SK-N-SH (cell line): ENCODE data around the gene SMAD3. TPM values are rescaled to one million over a fixed set of nuclear protein-coding genes. Genes with fewer than 3 reads are reported as not detected.

Experiments
- CTCF ChIA-PET: fragments of 300-600, 350-600 bp; formaldehyde crosslinking; extraction: SDS; loops from one replicate; lab custom pipeline; 2021; lab: Yijun Ruan, JAX
- POLR2A ChIA-PET: fragments of 350-600 bp; sonication (Branson Sonifier 250); formaldehyde crosslinking; extraction: SDS; loops from one replicate; lab custom pipeline; 2020; ENCODE audit warnings: antibody characterized with exemption, inconsistent platforms; lab: Yijun Ruan, JAX
- DNase-seq: peaks from one replicate; pipeline ENCODE4 v3.0.0; 2012
- H2AFZ ChIP-seq: fragments of 200-600 bp; sonication (generic); 2 replicates; pipeline ENCODE4 v1.8.1; 2016; ENCODE audit warnings: antibody characterized with exemption, mild to moderate bottlenecking, low read depth
- H3F3A ChIP-seq: fragments of 200-600 bp; sonication (generic); replicated peaks from 2 replicates; pipeline ENCODE3; 2016; ENCODE audit warnings: antibody characterized with exemption, mild to moderate bottlenecking; ENCODE audit not compliant: insufficient read depth
- H3K27ac ChIP-seq, 2 experiments: fragments of 200-500 bp in 1 of 2; fragments of 200-600 bp in 1 of 2; sonication (Bioruptor generic) in 1 of 2; sonication (generic), shearing (Covaris generic) in 1 of 2; 2 replicates each; pipeline versions ENCODE4 v1.5.1 to v1.6.1; 2014 to 2016; ENCODE audit warnings: low read depth in 2 of 2, inconsistent platforms in 1 of 2, low read length in 1 of 2, mild to moderate bottlenecking in 1 of 2, mixed read lengths in 1 of 2
- H3K27me3 ChIP-seq: fragments of 200-600 bp; sonication (generic), shearing (Covaris generic); 2 replicates; pipeline ENCODE4 v1.6.1; 2016; ENCODE audit warnings: mixed run types; ENCODE audit not compliant: insufficient read depth
- H3K36me3 ChIP-seq, 2 experiments: fragments of 200-500 bp in 1 of 2; fragments of 200-600 bp in 1 of 2; sonication (Bioruptor generic) in 1 of 2; sonication (generic) in 1 of 2; replicated peaks in 1 of 2; 2 replicates each; pipeline versions ENCODE3 to v1.5.1; 2014 to 2016; ENCODE audit warnings: low read length in 1 of 2, mild to moderate bottlenecking in 1 of 2; ENCODE audit not compliant: insufficient read depth in 2 of 2, control insufficient read depth in 1 of 2
- H3K4me1 ChIP-seq, 2 experiments: fragments of 200-500 bp in 1 of 2; fragments of 200-600 bp in 1 of 2; sonication (Bioruptor generic) in 1 of 2; sonication (generic), shearing (Covaris generic) in 1 of 2; 2 replicates each; pipeline versions ENCODE4 v1.5.1 to v1.6.1; 2014 to 2016; ENCODE audit warnings: low read depth in 1 of 2, low read length in 1 of 2, mixed run types in 1 of 2; ENCODE audit not compliant: insufficient read depth in 2 of 2, control insufficient read depth in 1 of 2
- H3K4me2 ChIP-seq: fragments of 200-600 bp; sonication (generic), shearing (Covaris generic); 2 replicates; pipeline ENCODE4 v1.6.1; 2017; ENCODE audit warnings: mixed run types
- H3K4me3 ChIP-seq, 2 experiments: fragments of 200-500 bp in 1 of 2; fragments of 200-600 bp in 1 of 2; sonication (Bioruptor generic) in 1 of 2; sonication (generic), shearing (Covaris generic) in 1 of 2; 2 replicates each; pipeline versions ENCODE4 v1.5.1 to v1.8.1; 2014 to 2016; ENCODE audit warnings: low read depth in 2 of 2, inconsistent platforms in 1 of 2, low read length in 1 of 2, mild to moderate bottlenecking in 1 of 2, mixed read lengths in 1 of 2, moderate library complexity in 1 of 2
- H3K79me2 ChIP-seq: fragments of 200-600 bp; sonication (generic); 2 replicates; pipeline ENCODE4 v1.8.1; 2017; ENCODE audit warnings: mild to moderate bottlenecking; ENCODE audit not compliant: insufficient read depth
- H3K9ac ChIP-seq: fragments of 200-600 bp; sonication (generic); 2 replicates; pipeline ENCODE4 v1.6.1; 2017; ENCODE audit warnings: mixed run types
- H3K9me2 ChIP-seq: fragments of 200-600 bp; sonication (generic); 2 replicates; pipeline ENCODE4 v1.6.1; 2017; ENCODE audit warnings: mixed run types
- H3K9me3 ChIP-seq: fragments of 200-600 bp; sonication (generic); 2 replicates; pipeline ENCODE4 v1.6.1; 2017; ENCODE audit warnings: mixed run types, mild to moderate bottlenecking, moderate library complexity
- H4K20me1 ChIP-seq: fragments of 200-600 bp; sonication (generic); 2 replicates; pipeline ENCODE4 v1.6.1; 2017; ENCODE audit warnings: mild to moderate bottlenecking, mixed run types; ENCODE audit not compliant: insufficient read depth
- CTCF ChIP-seq: fragments of 200-600 bp; sonication (generic); IDR thresholded peaks from 2 replicates; pipeline ENCODE4 v1.6.1; 2017; ENCODE audit warnings: antibody characterized with exemption, mild to moderate bottlenecking, moderate library complexity
- EZH2phosphoT487 ChIP-seq: fragments of 200-600 bp; sonication (generic); IDR thresholded peaks from 2 replicates; pipeline ENCODE4 v1.6.1; 2017; ENCODE audit warnings: low read depth, mixed run types, mild to moderate bottlenecking, antibody characterized with exemption, moderate library complexity, borderline replicate concordance
- FOXJ3 ChIP-seq: sonication (generic); formaldehyde crosslinking; IDR thresholded peaks from 2 replicates; pipeline ENCODE4 v1.5.1; 2020; ENCODE audit warnings: mild to moderate bottlenecking, missing genetic modification reagents
- GABPA ChIP-seq: IDR thresholded peaks from 2 replicates; pipeline ENCODE4 v1.4.0; 2012; ENCODE audit warnings: low read depth, mild to moderate bottlenecking
- IRF3 ChIP-seq: fragments of 150-350 bp; IDR thresholded peaks from 2 replicates; pipeline ENCODE4 v1.6.1; 2016; ENCODE audit warnings: mild to moderate bottlenecking, low read depth, low read length
- MEF2A ChIP-seq: IDR thresholded peaks from 2 replicates; pipeline ENCODE4 v1.4.0; 2012; ENCODE audit warnings: low read depth, borderline replicate concordance
- PBX3 ChIP-seq: IDR thresholded peaks from 2 replicates; pipeline ENCODE4; 2012
- RCOR1 ChIP-seq: fragments of 150-350 bp; IDR thresholded peaks from 2 replicates; pipeline ENCODE4 v1.6.1; 2017; ENCODE audit warnings: antibody characterized with exemption, low read length
- SIN3A ChIP-seq: IDR thresholded peaks from 2 replicates; pipeline ENCODE4 v1.6.1; 2012; ENCODE audit warnings: low read depth, mild to moderate bottlenecking, low read length, moderate library complexity, borderline replicate concordance
- SMC3 ChIP-seq: IDR thresholded peaks from 2 replicates; pipeline ENCODE4 v1.6.1; 2012; ENCODE audit warnings: low read depth, low read length, improper control_type of control experiment
- TAF1 ChIP-seq: IDR thresholded peaks from 2 replicates; pipeline ENCODE4 v1.6.1; 2012; ENCODE audit warnings: low read depth, mild to moderate bottlenecking, low read length, moderate library complexity, borderline replicate concordance
- USF2 ChIP-seq: fragments of 150-350 bp; IDR thresholded peaks from 2 replicates; pipeline ENCODE4 v1.6.1; 2017; ENCODE audit warnings: antibody characterized with exemption, low read length, low read depth, borderline replicate concordance
- WGBS: methylation state at CpG from one replicate; pipeline ENCODE4 v1.1.6; 2017; ENCODE audit warnings: low lambda C conversion rate; 5-methylcytosine and 5-hydroxymethylcytosine counted together
- polyA plus RNA-seq, 3 experiments: library from polyadenylated mRNA; depleted of rRNA; stranded (reverse); fragments of >200 nt; gene quantifications; 2 replicates each; pipeline ENCODE4 v1.2.3, GENCODE V29; 2012
- TF ChIP-seq, protein P1 (sequence below): IDR thresholded peaks from 2 replicates; pipeline ENCODE4 v1.4.0; 2012; ENCODE audit warnings: low read depth, borderline replicate concordance

The SMAD3 gene
- polyA plus RNA-seq, 1 of the 3 experiments (the other 2 are of a cell fraction), result 19.5 TPM

DNA sequence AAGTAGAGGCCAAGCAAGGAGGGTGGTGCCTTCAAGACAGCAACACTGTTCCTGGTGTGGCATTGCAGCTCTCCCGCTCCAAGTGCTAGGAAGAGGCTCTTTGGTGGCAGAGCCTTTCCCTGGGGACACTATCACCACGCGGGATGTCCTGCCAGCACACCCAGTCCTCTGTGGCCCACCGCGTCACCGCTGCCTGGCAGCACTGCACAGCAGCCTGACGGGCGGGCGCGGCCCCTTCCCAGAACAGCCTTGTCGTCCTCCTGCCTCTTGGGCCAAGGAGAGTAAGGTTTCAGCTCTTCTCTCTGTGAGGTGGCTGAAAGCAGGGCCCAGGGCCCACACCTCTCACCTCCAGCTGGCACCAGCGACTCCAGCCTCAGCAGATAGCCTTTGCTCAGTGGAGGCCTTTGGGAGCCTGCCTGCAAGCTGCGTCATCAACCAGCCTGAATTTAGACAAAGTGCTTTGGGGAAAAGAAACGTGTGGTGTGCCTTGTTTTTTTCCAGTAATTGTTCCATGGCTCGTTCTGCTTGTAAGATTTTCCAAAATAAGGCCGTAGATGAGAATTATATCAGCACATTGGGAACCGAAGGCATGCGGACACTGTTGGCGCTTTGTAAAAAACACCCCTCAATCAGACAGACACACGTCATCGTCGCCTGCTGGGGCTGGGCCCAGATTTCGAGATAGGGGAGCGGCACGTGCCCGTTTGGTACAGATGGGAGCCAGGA lies 124.1 kb downstream of the SMAD3 start:
- POLR2A ChIA-PET, result interaction anchor here (1.3 kb wide), 1 partner anchor 14 kb away, joined by 3 read pairs; no protein-coding TSS in a partner anchor
- Histone ChIP-seq H3K4me2 (peak overlapping the region; percentile 39; the same call in 1 of the 2 replicates), H3K4me3 (no peak overlapping the region), H3K9ac (peak overlapping the region; percentile 27; the same call in 1 of the 2 replicates), H2AFZ (no peak overlapping the region), H3K9me2 (no peaks in the 10 kb centered on the region), H3K4me1 (peaks cover 11 to 28% of the 10 kb centered on the region in 2 experiments), H3F3A (peaks cover 11% of the 10 kb centered on the region), H3K27me3 (no peaks in the 10 kb centered on the region), H3K9me3 (no peaks in the 10 kb centered on the region), H3K27ac (peak overlapping the region; percentile 85 to 96), H3K36me3 (peaks cover 34 to 58% of the 10 kb centered on the region in 2 experiments), H4K20me1 (no peaks in the 10 kb centered on the region), H3K79me2 (no peaks in the 10 kb centered on the region)
- DNase-seq, result no peak
- TF ChIP-seq IRF3 (no peak), TAF1 (no peak)
- 97% methylated on average over 15 of the region's 26 CpGs for WGBS
- CTCF ChIA-PET, result interaction anchor here (0.8 to 1.8 kb wide), 5 partner anchors 11 to 121 kb away, joined by 3 to 9 read pairs (median 3); no protein-coding TSS in a partner anchor

- ChIA-PET CTCF (interaction anchor here (2.3 kb wide), 1 partner anchor 10 kb away, joined by 6 read pairs; no protein-coding TSS in a partner anchor), POLR2A (no interaction called here)
- WGBS, result 91% methylated on average over 2 of the region's 2 CpGs
- Histone ChIP-seq H3K27me3 (no peaks in the 10 kb centered on the region), H4K20me1 (no peaks in the 10 kb centered on the region), H3K9me3 (no peaks in the 10 kb centered on the region), H3K79me2 (no peaks in the 10 kb centered on the region), H3K9ac (no peak overlapping the region), H3K4me3 (no peak overlapping the region), H3F3A (peaks cover 11% of the 10 kb centered on the region), H3K27ac (no peak overlapping the region), H3K4me2 (no peak overlapping the region), H3K9me2 (no peaks in the 10 kb centered on the region), H3K36me3 (peaks cover 42 to 54% of the 10 kb centered on the region in 2 experiments), H2AFZ (no peak overlapping the region), H3K4me1 (peaks cover 11 to 31% of the 10 kb centered on the region in 2 experiments)
- DNase-seq, result no peak
- TF ChIP-seq FOXJ3 (no peak), SMC3 (no peak), SIN3A (no peak), GABPA (no peak), MEF2A (no peak)
Observed at GRCh38 chr15:67190326-67190725, 124.9 kb downstream of the SMAD3 start.

- POLR2A ChIA-PET, result no interaction called here
- Histone ChIP-seq H3K36me3 (peaks cover 45 to 54% of the 10 kb centered on the region in 2 experiments), H3K27ac (no peak overlapping the region)
- TF ChIP-seq TAF1, result no peak
- no peak for TF ChIP-seq CTCF
- no peak for TF ChIP-seq SMC3
- TF ChIP-seq PBX3, result no peak
- TF ChIP-seq USF2, result no peak
- TF ChIP-seq, protein P1, sequence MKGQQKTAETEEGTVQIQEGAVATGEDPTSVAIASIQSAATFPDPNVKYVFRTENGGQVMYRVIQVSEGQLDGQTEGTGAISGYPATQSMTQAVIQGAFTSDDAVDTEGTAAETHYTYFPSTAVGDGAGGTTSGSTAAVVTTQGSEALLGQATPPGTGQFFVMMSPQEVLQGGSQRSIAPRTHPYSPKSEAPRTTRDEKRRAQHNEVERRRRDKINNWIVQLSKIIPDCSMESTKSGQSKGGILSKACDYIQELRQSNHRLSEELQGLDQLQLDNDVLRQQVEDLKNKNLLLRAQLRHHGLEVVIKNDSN, result no peak
- no peak for TF ChIP-seq EZH2phosphoT487
- no peak for TF ChIP-seq RCOR1
- no peak for TF ChIP-seq FOXJ3
Observed at GRCh38 chr15:67190813-67191212, 125.4 kb downstream of the SMAD3 start.

More at GRCh38 chr15:67190813-67191212, 125.4 kb downstream of the SMAD3 start:
- H2AFZ ChIP-seq, result no peak overlapping the region
- no peak overlapping the region for H3K4me3 ChIP-seq
- DNase-seq, result no peak
- H3F3A ChIP-seq, result peaks cover 11% of the 10 kb centered on the region
- H3K4me1 ChIP-seq, result peaks cover 11 to 33% of the 10 kb centered on the region in 2 experiments
- no peaks in the 10 kb centered on the region for H3K79me2 ChIP-seq
- H3K4me2 ChIP-seq, result no peak overlapping the region
- no peaks in the 10 kb centered on the region for H3K9me3 ChIP-seq
- no peak overlapping the region for H3K9ac ChIP-seq
- no peaks in the 10 kb centered on the region for H4K20me1 ChIP-seq
- H3K27me3 ChIP-seq, result no peaks in the 10 kb centered on the region
- CTCF ChIA-PET, result interaction anchor here (2.3 kb wide), 1 partner anchor 11 kb away, joined by 6 read pairs; no protein-coding TSS in a partner anchor
- 98% methylated on average over 11 of the region's 11 CpGs for WGBS
- H3K9me2 ChIP-seq, result no peaks in the 10 kb centered on the region
